HG03354 (cell line): ENCODE results near the gene CCDC71L.

Experiments
- ATAC-seq: cut with Tn5 transposase; IDR thresholded peaks from one replicate; pipeline ENCODE4 v1.9.1; 2021; ENCODE audit warnings: mild to moderate bottlenecking; ENCODE audit not compliant: unreplicated experiment, poor library complexity, severe bottlenecking

CCDC71L gene

DNA sequence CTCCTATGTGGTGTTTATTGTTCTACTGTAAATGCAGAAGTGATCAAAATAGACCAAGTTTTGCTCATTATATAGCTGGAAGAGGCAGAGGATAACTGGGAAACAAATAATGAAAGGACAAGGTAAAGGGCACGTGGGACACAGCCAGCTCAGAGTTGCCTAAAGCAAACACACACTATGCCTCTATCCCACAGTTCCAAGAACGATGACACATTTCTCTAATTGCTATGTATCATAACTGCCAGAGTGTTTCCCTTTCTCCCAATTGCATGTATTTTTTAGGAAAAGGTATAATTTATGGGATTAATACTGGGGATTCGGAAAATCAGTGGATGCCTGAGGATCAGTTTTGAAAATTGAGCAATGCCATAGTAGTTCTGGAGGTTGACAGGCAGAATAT, 49.0 kb downstream of the CCDC71L start:
- ATAC-seq = no peak

DNA sequence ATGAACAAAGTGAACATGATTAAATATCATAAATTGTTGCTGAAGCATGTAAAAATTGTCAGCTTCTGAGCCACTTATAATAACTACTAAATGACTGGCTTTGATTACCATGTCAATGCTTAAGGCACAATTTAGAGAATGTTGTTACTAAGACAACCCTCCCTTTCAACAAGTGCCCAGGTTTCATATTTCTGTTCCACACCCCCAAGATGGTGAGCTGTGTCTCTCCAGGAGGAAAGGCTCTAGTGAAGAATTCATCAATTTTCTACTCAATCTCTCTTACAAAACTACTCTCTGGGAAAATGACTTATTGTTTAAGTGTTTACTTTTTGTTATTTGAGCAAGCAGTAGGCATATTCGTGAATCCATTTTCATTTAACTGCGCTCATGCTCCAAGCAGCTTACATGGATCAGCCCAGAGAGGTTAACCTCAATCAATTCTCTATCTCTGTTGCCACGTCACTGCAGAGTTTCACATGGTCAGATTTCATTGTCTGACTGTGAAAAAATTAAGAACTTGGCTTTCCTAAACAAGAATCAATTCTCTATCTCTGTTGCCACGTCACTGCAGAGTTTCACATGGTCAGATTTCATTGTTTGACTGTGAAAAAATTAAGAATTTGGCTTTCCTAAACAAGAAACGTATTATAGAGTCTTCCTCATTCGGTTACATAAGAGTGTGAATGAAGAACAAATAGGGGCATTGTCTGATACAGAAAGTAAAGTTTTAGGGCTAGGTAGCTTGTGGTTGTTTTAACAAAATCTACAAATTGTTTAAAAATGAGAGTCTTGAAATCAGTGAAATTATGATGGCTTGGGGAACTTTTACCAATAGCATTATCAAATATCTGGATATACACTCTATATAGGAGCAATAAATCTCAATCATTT, 49.7 kb downstream of the CCDC71L start:
- ATAC-seq = no peak

DNA sequence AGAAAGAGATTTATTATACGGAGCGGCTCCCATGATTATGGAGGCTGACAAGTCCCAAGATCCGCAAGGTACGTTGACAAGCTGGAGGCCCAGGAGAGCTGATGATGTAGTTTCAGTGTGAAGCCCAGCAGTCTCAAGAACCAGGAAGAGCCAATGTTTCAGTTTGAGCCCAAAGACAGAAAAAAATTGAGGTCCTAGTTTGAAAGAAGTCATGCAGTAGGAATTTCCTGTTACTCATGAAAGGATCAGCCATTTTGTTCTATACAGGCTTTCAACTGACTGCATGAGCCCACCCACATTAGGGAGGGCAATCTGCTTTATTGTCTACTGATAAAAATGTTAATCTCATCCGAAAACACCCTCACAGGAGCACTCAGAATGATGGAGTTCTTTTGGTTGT, 51.5 kb downstream of the CCDC71L start:
- no peak for ATAC-seq

DNA sequence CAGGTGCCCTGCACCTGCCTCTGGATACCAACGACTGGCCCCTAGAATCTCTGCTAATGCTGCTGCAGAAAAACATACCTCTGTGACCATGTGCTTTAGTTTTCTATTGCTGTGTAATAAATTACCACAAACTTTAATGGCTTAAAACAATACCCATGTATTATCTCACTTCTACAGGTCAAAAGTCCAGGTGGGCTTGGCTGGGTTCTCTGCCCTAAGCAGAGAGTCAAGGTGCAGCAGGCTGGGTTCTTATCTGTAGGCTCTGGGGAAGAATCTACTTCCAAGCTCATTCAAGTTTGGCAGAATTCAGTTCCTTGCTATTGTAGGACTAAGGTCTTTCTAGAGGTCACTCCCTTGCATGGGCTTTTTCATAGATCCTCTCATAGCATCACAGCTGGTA, 52.3 kb downstream of the CCDC71L start:
- ATAC-seq = no peak
